SH-SY5Y (cell line): ENCODE results near the gene KMT2E.

Source experiments
- GATA2 ChIP-seq: IDR thresholded peaks from 2 replicates; pipeline ENCODE4 v1.6.1; 2011; ENCODE audit warnings: mild to moderate bottlenecking, low read depth, low read length
- GATA3 ChIP-seq: IDR thresholded peaks from 2 replicates; pipeline ENCODE4 v1.6.1; 2011; ENCODE audit warnings: low read depth, mild to moderate bottlenecking, low read length, moderate library complexity

GRCh38 chr7:105157278-105157677 is 143.3 kb downstream of the KMT2E start:
- no peak for TF ChIP-seq GATA2
- no peak for TF ChIP-seq GATA3
